GM18517 (cell line): ENCODE measurements around the gene GSTP1.
"Not testable (repeated sequence)": the region's sequence is repeated elsewhere in the genome, so short reads cannot be mapped to it uniquely, and the experiment has no call there.

Experiments used
- ATAC-seq: cut with Tn5 transposase; IDR thresholded peaks from one replicate; pipeline ENCODE4 v1.9.1; 2021; ENCODE audit warnings: mild to moderate bottlenecking, moderate library complexity; ENCODE audit not compliant: unreplicated experiment

The GSTP1 gene

DNA sequence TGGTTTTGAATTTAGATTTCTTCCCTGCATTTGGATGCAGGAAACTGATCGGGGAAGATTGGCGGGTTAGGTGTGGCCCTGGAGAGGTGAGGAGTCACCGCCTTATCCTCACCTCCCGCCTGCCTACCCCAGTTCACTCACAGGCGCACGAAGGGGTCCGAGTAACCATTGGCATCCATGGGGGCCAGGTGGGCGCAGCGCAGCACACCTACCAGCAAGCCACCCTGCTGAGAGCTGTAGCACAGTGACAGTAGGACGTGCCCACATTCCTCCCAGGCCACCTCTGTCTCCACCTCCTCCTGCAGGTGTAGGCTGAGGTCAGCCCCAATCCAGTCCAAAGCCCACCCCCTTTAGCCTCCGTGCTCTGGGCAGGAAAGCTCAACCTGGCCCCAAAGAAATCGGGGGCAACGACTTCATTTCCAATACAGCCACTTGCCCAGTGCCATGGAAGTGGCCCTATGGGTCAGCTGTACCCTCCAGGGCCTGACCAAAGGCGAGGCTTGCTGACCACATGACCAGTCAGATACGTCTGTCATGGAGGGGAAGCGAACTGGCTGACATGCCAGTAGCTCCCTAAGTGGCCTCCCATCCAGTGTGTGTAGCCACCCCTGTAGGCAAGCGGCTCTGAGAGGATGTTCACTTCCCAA is 29.8 kb downstream of the GSTP1 start:
- ATAC-seq = no peak

DNA sequence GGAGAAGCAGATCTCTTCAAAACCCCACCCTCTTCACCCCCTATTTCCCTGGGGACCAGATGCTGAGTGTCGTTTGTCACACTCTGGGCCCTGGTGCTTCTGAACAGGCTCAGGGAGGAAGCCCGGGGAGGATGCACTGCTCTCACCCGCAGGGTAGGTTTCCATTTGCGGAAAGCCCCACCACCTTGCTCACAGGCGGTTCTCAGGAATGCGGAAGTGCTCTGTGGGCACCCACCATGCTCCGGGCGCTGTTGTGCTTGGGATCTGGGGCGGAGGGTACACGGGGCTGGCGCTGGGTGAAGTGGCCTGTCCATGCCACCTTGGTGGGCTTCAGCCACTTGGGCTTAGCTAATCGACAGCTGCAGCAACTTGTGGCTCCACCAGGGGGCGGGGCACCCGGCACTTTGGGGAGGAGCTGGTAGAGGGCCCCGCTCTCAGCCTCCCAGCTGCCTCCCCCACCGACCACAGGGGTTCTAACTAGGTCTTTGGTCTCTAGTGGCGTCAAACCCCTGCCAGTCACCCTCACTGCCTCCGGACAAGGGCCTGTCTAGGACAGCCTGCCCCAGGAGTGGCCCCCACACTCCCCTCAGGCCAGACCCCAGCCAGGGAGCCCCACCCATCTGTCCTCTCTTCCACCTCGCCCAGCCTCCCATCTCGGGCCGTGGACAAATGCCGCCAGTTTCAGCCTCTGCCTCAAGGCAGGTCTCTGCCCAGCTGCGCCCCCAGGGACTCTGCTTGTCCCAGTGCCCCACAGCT is 30.5 kb downstream of the GSTP1 start:
- ATAC-seq = peak; percentile 75

DNA sequence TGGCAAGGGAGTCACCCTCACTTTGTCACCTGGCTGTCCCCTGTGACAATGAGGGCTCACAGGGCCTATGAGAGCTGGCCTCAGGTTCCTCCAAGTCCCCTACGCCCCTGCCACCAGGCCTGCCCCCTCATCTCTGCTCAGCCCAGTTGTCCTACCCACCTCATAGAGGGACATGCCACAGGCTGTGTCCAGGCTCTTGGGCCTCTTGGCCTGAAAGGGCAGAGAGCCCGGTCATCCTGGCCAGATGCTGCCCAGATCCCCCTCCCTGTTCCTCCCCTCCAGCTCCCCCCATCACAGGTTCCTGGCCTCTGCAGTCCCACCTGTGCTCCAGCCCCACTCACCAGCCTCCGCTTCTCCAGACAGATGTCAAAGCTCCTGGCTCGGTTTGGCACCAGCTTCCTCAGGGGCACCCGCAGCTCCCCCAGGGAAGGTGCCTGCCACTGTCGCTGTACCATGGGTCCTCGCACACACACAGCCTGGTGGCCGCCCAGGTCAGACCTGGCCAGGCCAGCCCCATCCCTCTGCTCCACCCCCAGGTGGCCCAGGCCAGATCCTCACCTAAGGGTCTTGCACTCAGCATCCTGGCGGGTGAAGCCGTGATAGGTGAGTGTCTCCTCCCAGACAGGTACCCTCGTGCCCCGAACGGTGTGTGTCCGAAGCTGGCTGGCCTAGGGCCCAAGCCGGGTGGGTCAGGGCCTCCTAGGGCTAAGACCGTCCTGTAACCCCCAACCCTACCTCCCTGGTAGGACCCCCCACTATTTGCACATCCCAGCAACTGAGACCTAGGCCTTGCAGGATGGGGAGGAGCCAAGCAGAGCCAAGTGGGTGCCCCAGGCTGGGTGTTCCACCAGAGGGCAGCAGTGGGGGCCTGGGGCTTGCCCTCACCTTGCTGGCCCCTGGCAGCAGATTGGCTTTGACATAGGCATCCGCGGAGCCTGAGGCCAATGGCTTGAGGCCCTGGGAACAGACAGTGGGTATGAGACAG is 31.4 kb downstream of the GSTP1 start:
- ATAC-seq = no peak

DNA sequence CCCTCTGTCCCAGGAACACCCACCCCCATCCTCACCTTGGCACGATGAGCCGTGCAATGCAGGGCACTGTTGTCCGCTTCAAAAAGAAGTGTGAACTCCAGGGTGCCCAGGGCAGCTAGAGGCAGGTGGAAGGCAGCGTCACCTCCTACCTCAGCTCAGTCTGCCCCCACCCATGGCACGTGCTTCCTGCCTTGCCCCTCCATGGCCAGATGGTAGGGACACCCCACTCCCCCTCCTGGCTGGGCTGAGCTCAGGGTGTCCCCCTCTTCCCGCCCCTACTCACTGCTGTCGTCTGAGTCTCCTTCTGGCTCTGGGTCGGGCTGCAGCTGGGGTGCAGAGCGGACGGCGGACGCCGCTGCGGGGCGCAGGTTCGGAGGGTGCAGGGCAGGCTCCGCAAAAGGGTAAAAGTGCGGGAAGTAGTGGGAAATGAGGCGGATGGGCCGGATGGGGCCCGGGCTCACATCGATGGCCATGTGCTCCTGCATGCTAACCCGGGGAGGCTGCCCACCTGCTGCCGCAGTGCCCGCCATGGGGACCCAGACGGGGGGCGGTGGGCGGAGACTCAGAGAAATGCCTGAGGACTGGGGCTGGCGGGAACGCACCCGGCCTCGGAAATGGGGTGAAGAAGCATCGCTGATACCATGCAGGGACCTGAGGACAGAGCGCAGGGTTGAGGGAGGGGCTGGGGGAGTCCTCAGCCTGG is 32.3 kb downstream of the GSTP1 start:
- ATAC-seq = no peak

DNA sequence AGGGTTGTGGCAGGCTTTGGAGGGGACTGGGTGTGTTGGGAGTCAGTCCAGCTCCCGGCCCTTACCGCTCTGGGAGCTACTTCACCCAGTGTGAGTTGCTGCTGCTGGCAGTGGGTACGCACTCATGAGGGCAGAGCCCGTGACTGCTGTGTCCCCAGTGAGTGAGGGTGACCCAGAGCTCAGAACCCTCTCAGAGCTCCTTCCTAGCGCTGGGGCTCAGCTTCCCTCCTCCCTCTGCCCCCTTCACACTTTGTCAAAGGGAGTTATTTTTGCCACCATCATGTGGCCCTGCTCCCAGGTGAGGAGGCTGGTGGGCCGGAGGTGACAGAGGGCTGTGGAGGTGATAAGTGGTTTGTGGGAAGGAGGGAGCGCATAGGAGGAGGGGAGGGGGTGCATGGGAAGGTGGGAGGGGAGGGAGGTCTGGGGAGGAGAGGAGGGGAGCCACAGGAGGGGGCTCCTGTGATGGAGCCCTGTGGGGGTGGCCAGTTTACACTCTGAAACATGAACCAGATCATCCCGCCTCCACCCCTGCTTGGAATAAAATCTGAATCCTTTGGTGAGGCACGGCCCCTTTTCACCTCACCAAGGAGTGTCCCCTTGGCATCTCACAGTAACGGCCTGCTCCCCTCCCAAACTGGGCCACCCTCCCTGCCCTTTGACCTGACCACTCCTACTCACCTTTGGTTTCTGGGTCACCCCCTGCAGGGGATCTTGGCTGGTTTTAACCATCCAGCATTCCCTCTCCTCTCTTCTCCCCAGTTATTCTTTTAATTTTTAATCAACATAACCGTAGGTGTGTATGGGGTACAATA is 33.0 kb downstream of the GSTP1 start:
- no peak for ATAC-seq

DNA sequence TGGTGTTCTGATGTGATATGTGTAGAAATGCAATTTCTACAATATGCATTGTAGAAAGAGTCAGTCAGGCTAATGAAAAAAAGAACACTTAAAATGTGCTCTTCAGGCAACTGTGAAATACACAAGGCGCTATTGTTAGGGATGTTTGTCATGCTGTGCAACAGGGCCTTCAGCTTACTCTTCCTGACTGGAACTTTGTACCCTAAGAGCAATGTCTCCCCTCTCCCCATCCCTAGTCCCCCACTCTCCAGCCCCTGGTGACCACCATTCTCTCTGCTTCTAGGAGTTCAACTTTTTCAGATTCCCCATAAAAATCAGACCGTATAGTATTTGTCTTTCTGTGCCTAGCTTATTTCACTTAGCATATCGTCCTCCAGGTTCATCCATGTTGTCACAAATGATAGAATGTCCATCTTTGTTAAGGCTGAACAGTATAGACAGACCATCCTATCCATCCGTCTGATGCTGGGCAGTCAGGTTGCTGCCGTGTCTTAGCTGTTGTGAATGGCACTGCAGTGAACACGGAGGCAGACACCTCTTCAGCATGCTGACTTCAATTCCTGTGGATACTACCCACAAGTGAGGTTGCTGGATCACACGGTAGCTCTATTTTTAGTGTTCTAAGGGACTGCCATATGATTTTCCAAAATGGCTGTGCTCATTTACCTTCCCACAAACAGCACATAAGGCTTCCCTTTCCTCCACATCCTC is 33.8 kb downstream of the GSTP1 start:
- ATAC-seq = no peak

DNA sequence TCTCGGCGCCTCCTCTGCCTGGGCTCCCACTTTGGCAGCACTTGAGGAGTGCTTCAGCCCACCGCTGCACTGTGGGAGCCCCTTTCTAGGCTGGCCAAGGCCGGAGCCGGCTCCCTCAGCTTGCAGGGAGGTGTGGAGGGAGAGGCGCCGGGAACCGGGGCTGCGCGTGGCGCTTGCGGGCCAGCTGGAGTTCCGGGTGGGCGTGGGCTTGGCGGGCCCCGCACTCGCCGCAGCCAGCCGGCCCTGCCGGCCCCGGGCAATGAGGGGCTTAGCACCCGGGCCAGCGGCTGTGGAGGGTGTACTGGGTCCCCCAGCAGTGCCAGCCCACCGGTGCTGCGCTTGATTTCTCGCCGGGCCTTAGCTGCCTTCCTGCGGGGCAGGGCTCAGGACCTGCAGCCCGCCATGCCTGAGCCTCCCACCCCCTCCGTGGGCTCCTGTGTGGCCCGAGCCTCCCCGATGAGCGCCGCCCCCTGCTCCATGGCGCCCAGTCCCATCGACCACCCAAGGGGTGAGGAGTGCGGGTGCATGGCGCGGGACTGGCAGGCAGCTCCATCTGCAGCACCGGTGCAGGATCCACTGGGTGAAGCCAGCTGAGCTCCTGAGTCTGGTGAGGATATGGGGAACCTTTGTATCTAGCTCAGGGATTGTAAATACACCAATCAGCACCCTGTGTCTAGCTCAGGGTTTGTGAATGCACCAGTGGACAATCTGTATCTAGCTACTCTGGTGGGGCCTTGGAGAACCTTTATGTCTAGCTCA is 35.5 kb downstream of the GSTP1 start:
- ATAC-seq = not testable (repeated sequence)

DNA sequence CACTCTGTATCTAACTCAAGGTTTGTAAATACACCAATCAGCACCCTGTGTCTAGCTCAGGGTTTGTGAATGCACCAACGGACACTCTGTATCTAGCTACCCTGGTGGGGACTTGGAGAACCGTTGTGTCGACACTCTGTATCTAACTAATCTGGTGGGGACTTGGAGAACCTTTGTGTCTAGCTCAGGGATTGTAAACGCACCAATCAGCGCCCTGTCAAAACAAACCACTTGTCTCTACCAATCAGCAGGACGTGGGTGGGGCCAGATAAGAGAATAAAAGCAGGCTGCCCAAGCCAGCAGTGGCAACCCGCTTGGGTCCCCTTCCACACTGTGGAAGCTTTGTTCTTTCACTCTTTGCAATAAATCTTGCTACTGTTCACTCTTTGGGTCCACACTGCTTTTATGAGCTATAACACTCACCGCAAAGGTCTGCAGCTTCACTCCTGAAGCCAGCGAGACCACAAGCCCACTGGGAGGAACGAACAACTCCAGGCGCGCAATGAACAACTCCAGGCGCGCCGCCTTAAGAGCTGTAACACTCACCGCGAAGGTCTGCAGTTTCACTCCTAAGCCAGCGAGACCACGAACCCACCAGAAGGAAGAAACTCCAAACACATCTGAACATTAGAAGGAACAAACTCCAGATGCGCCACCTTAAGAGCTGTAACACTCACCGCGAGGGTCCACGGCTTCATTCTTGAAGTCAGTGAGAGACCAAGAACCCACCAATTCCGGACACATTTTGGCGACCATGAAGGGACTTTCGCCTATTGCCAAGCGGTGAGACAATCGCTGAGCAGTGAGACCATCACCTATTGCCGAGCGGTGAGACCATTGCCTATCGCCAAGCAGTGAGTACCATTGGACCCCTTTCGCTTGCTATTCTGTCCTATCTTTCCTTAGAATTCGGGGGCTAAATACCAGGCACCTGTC is 36.3 kb downstream of the GSTP1 start:
- not testable (repeated sequence) for ATAC-seq

DNA sequence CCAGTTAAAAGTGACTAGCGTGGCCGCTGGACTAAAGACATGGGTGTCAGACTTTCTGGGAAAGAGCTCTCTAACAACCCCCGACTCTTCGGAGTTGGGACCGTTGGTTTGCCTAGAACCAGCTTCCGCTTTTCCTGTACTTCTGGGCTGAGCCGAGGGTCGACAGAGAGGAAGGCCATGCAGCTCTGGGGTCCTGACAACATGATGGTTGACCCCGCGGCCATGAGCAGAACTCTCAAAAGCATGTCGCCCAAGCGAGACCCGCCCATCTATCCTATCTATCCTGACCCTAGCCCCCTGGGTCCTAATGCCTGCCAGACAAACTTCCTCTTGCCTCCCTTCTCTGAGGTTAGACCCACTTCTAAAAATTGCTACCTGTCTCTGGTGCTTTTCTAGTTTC is 37.0 kb downstream of the GSTP1 start:
- ATAC-seq = not testable (repeated sequence)

DNA sequence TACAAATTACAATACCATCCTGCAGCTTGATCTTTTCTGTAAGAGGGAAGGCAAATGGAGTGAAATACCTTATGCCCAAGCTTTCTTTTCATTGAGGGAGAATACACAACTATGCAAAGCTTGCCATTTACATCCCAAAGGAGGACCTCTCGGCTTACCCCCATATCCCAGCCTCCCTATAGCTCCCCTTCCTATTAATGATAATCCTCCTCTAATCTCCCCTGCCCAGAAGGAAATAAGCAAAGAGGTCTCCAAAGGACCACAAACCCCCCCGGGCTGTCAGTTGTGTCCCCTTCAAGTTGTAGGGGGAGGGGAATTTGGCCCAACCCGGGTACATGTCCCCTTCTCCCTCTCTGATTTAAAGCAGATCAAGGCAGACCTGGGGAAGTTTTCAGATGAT is 38.3 kb downstream of the GSTP1 start:
- not testable (repeated sequence) for ATAC-seq

DNA sequence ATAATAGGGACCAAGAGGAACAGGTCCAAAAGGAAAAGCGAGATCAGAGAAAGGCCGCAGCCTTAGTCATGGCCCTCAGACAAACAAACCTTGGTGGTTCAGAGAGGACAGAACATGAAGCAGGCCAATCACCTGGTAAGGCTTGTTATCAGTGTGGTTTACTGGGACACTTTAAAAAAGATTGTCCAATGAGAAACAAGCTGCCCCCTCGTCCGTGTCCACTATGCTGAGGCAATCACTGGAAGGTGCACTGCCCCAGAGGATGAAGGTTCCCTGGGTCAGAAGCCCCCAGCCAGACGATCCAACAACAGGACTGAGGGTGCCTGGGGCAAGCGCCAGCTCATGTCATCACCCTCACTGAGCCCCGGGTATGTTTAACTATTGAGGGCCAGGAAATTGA is 39.3 kb downstream of the GSTP1 start:
- ATAC-seq = not testable (repeated sequence)

DNA sequence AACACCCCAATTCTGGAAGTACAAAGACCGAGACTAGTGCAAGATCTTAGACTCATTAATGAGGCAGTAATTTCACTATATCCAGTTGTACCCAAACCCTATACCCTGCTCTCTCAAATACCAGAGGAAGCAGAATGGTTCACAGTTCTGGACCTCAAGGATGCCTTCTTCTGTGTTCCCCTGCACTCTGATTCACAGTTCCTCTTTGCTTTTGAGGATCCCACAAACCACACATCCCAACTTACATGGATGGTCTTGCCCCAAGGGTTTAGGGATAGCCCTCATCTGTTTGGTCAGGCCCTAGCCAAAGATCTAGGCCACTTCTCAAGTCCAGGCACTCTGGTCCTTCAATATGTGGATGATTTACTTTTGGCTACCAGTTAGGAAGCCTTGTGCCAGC is 40.2 kb downstream of the GSTP1 start:
- ATAC-seq = not testable (repeated sequence)

DNA sequence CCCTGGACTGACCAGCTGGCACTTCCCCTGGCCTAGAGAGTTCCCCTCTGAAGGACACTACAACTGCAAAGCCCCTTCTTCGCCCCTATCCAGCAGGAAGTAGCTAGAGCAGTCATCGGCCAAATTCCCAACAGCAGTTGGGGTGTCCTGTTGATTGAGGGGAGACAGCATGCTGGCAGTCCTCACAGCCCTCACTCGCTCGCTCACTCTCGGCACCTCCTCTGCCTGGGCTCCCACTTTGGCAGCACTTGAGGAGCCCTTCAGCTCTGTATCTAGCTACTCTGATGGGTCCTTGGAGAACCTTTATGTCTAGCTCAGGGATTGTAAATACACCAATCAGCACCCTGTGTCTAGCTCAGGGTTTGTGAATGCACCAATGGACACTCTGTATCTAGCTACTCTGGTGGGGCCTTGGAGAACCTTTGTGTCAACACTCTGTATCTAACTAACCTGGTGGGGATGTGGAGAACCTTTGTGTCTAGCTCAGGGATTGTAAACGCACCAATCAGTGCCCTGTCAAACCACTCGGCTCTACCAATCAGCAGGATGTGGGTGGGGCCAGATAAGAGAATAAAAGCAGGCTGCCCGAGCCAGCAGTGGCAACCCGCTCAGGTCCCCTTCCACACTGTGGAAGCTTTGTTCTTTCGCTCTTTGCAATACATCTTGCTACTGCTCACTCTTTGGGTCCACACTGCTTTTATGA is 42.7 kb downstream of the GSTP1 start:
- not testable (repeated sequence) for ATAC-seq

DNA sequence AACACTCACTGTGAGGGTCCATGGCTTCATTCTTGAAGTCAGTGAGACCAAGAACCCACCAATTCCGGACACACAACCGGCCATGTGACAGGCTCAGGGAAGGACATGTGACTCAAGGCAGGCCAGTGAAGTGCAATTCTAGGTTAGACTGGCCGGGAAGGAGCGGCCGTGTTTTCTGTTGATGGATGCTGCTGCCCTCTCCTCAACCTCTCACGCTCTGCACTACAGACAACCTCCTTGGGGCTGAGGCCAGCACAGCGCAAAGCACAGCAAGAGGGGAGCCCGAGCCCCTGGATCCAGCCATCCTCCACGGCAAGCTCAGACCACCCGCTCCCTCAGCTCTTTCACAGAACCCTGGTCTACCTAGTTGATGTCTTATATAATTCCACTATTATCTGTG is 43.4 kb downstream of the GSTP1 start:
- ATAC-seq = no peak

DNA sequence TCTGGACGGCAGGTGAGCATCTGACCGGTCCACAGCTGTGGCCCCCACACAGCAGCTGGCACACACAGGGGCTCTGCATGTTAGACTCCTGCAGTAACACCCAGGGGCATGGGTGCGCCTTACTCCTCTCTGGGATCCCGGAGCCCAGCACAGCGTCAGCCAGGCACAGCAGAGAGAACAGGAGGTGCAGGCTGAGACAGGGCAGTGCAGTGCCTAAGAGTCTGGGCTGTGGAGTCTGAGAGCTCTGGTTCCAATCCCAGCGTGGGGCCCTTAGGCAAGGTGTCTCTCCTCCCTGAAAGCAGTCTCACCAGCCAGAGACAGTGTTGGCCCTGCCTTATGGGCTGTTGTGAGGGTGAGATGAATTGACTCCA is 43.8 kb downstream of the GSTP1 start:
- no peak for ATAC-seq

DNA sequence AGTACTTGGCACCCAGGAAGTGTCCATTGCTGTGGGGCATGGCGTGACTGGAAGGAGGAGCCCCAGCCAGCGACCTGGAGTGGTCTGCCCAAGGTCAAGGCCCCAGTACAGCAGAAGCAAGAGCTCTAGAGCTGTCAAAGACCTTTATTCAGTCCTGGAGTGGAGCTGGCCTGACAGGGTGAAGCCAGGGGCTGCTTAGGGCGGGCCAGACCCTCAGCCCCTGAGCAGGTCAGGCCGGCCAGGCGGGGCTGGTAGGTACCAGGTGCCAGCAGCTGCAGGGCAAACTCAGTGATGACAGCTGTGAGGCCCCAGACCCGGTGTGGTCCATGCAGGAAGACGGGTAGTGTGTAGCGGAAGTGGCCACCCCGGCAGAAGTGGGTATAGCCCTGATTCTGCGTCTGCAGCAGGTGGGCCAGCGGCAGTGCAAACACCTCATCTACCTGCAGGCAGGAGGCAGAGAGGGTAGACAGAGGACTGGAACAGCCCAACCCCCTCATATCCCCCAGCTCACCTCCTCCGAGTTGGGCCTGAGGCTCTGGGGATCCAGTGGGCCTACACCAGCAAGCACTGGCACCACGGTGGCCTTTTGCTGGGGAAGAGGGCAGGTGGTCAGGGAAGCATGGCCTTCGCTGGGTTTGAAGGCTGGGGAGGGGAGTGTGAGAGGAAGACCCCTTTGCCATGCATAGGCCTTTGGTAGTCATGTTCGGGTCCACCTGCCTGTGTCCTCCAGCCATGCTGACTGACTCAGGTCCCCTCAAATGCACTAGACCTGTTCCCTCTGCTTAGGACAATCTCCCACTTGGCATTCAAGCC is 44.4 kb downstream of the GSTP1 start:
- ATAC-seq = no peak
